H9 (cell line): ENCODE data around the gene FYN. TPM values are rescaled to one million over a fixed set of nuclear protein-coding genes. Genes with fewer than 3 reads are reported as not detected.

Source experiments
- DNase-seq: peaks from one replicate; pipeline ENCODE4 v3.0.0-alpha.2; 2017
- H2AFZ ChIP-seq: one replicate; pipeline ENCODE4 v1.6.1; 2013; ENCODE audit warnings: mild to moderate bottlenecking, low read length, control low read depth, moderate library complexity
- H2AK5ac ChIP-seq: 2 replicates; pipeline ENCODE4 v1.6.1; 2013; ENCODE audit warnings: low read length, control low read depth, mixed read lengths; ENCODE audit not compliant: insufficient read length
- H2BK120ac ChIP-seq: one replicate; pipeline ENCODE4 v1.6.1; 2013; ENCODE audit warnings: low read depth, mild to moderate bottlenecking, low read length, control low read depth, inconsistent platforms; ENCODE audit not compliant: poor library complexity, severe bottlenecking
- H2BK12ac ChIP-seq: 2 replicates; pipeline ENCODE4 v1.6.1; 2013; ENCODE audit warnings: low read length, control low read depth, mixed read lengths, low read depth; ENCODE audit not compliant: insufficient read length
- H2BK15ac ChIP-seq: 2 replicates; pipeline ENCODE4 v1.6.1; 2013; ENCODE audit warnings: low read depth, low read length, control low read depth
- H2BK20ac ChIP-seq: one replicate; pipeline ENCODE4 v1.6.1; 2013; ENCODE audit warnings: low read depth, mild to moderate bottlenecking, low read length, control low read depth, inconsistent platforms; ENCODE audit not compliant: poor library complexity, severe bottlenecking
- H2BK5ac ChIP-seq: 2 replicates; pipeline ENCODE4 v1.6.1; 2013; ENCODE audit warnings: low read length, control low read depth, mixed read lengths; ENCODE audit not compliant: insufficient read length
- H3K14ac ChIP-seq: 2 replicates; pipeline ENCODE4 v1.6.1; 2013; ENCODE audit warnings: low read length, control low read depth; ENCODE audit not compliant: insufficient read depth
- H3K18ac ChIP-seq: 2 replicates; pipeline ENCODE4 v1.6.1; 2013; ENCODE audit warnings: low read depth, mild to moderate bottlenecking, mixed read lengths, low read length, control low read depth; ENCODE audit not compliant: insufficient read length
- H3K23ac ChIP-seq: 2 replicates; pipeline ENCODE4 v1.6.1; 2013; ENCODE audit warnings: low read length, control low read depth, mixed read lengths, low read depth; ENCODE audit not compliant: insufficient read length
- H3K23me2 ChIP-seq: 2 replicates; pipeline ENCODE4 v1.6.1; 2013; ENCODE audit warnings: low read depth, mild to moderate bottlenecking, mixed read lengths, low read length, control low read depth; ENCODE audit not compliant: insufficient read length, poor library complexity, severe bottlenecking
- H3K27ac ChIP-seq: 2 replicates; pipeline ENCODE4 v1.5.1; 2013; ENCODE audit warnings: low read length, control low read depth, mixed read lengths, low read depth; ENCODE audit not compliant: insufficient read length
- H3K27me3 ChIP-seq: 2 replicates; pipeline ENCODE4 v1.6.1; 2013; ENCODE audit warnings: low read length, control low read depth, inconsistent platforms; ENCODE audit not compliant: insufficient read depth
- H3K4ac ChIP-seq: 2 replicates; pipeline ENCODE4 v1.6.1; 2013; ENCODE audit warnings: low read depth, mild to moderate bottlenecking, control low read depth, inconsistent platforms, low read length, moderate library complexity
- H3K4me1 ChIP-seq: 2 replicates; pipeline ENCODE4 v1.6.1; 2013; ENCODE audit warnings: low read length, control low read depth, inconsistent platforms; ENCODE audit not compliant: insufficient read depth
- H3K4me2 ChIP-seq: 2 replicates; pipeline ENCODE4 v1.6.1; 2013; ENCODE audit warnings: low read length, control low read depth, mixed read lengths; ENCODE audit not compliant: insufficient read length, insufficient read depth
- H3K56ac ChIP-seq: 2 replicates; pipeline ENCODE4 v1.6.1; 2013; ENCODE audit warnings: low read depth, mild to moderate bottlenecking, mixed read lengths, low read length, control low read depth; ENCODE audit not compliant: insufficient read length
- H3K79me1 ChIP-seq: 2 replicates; pipeline ENCODE4 v1.6.1; 2013; ENCODE audit warnings: low read depth, mild to moderate bottlenecking, moderate library complexity, low read length, control low read depth, inconsistent platforms; ENCODE audit not compliant: insufficient read depth, poor library complexity, severe bottlenecking
- H3K79me2 ChIP-seq: 2 replicates; pipeline ENCODE4 v1.6.1; 2013; ENCODE audit warnings: low read length, control low read depth, inconsistent platforms; ENCODE audit not compliant: insufficient read depth
- H3K9ac ChIP-seq: 2 replicates; pipeline ENCODE4 v1.6.1; 2013; ENCODE audit warnings: low read length, control low read depth, mixed read lengths; ENCODE audit not compliant: insufficient read length; ENCODE audit errors: extremely low read depth
- H3K9me3 ChIP-seq: one replicate; pipeline ENCODE4 v1.6.1; 2013; ENCODE audit warnings: low read depth, low read length, inconsistent platforms; ENCODE audit not compliant: control insufficient read depth
- H3T11ph ChIP-seq: one replicate; pipeline ENCODE4 v1.6.1; 2013; ENCODE audit warnings: mild to moderate bottlenecking, low read length, control low read depth, inconsistent platforms
- H4K20me1 ChIP-seq: one replicate; pipeline ENCODE4 v1.6.1; 2013; ENCODE audit not compliant: control insufficient read depth, insufficient read length, insufficient read depth
- H4K5ac ChIP-seq: 2 replicates; pipeline ENCODE4 v1.6.1; 2013; ENCODE audit warnings: low read depth, mild to moderate bottlenecking, mixed read lengths, low read length, control low read depth; ENCODE audit not compliant: insufficient read length
- H4K8ac ChIP-seq: replicated peaks from 2 replicates; pipeline ENCODE4 v1.6.1; 2013; ENCODE audit warnings: low read length, control low read depth, mixed read lengths, low read depth; ENCODE audit not compliant: insufficient read length
- H4K91ac ChIP-seq: 2 replicates; pipeline ENCODE4 v1.6.1; 2013; ENCODE audit warnings: low read depth, mild to moderate bottlenecking, moderate library complexity, mixed read lengths, low read length, control low read depth; ENCODE audit not compliant: insufficient read length
- H3K27ac Mint-ChIP-seq, 3 experiments: 2 replicates in 2 of 3; 3 replicates in 1 of 3; pipeline ENCODE4 v1.8.0; 2020 to 2021; ENCODE audit warnings: mixed read lengths in 3 of 3, mild to moderate bottlenecking in 1 of 3, moderate library complexity in 1 of 3
- H3K27me3 Mint-ChIP-seq: 2 replicates; pipeline ENCODE4 v1.8.0; 2021; ENCODE audit warnings: low read depth, mild to moderate bottlenecking, moderate library complexity, mixed read lengths
- H3K36me3 Mint-ChIP-seq, 3 experiments: 2 replicates in 2 of 3; 3 replicates in 1 of 3; pipeline ENCODE4 v1.8.0; 2020 to 2021; ENCODE audit warnings: low read depth in 3 of 3, mixed read lengths in 3 of 3; ENCODE audit not compliant: insufficient read depth in 1 of 3
- H3K4me1 Mint-ChIP-seq, 2 experiments: 2 replicates each; pipeline ENCODE4 v1.8.0; 2020; ENCODE audit warnings: mixed read lengths in 2 of 2
- H3K4me3 Mint-ChIP-seq, 2 experiments: 2 replicates in 1 of 2; 3 replicates in 1 of 2; pipeline ENCODE4 v1.8.0; 2020 to 2021; ENCODE audit warnings: mild to moderate bottlenecking in 2 of 2, mixed read lengths in 2 of 2, moderate library complexity in 1 of 2
- H3K9me3 Mint-ChIP-seq, 2 experiments: 2 replicates in 1 of 2; 3 replicates in 1 of 2; pipeline ENCODE4 v1.8.0; 2020; ENCODE audit warnings: mild to moderate bottlenecking in 2 of 2, mixed read lengths in 2 of 2, moderate library complexity in 1 of 2
- WGBS: extraction: QIAGEN DNeasy Blood & Tissue Kit; methylation state at CpG from one replicate; pipeline ENCODE4 v1.1.7; 2013; ENCODE audit warnings: missing lambda C conversion rate, low lambda C conversion rate, mixed read lengths; ENCODE audit not compliant: insufficient read length; ENCODE audit errors: extremely low coverage; 5-methylcytosine and 5-hydroxymethylcytosine counted together
- total RNA-seq: library from RNA; stranded (reverse); gene quantifications from 2 replicates; pipeline ENCODE4 v1.2.1, GENCODE V29; 2021
- TF ChIP-seq, protein P1 (sequence below): fragments of 200-600 bp; sonication (generic); conservative IDR thresholded peaks from 3 replicates; pipeline ENCODE4 v1.8.0; 2021; ENCODE audit warnings: antibody characterized with exemption, mild to moderate bottlenecking

Gene FYN
- total RNA-seq, 1 experiment from 2014 or later, result 64.8 TPM

DNA sequence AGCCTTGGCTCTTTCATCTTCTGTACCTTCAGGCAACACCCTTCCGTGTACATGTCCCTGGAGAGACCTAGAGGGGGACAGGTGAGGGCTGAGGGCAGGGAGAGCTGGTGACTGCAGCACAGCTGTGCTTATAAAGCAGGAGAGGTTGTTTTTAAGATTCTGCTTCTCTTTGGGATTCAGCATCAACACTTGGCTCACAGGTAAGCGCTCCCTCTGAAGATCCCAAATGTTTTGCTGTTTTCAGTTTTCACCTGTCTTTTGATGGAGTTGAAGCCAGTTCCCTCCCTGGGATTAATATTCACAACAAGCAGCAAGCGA, 248.2 kb downstream of the FYN start:
- no peaks in the 10 kb centered on the region for H3K9me3 Mint-ChIP-seq
- no peaks in the 10 kb centered on the region for H3K9me3 ChIP-seq
- no peaks in the 10 kb centered on the region for H3K4me1 ChIP-seq
- no peak overlapping the region for H2BK12ac ChIP-seq
- TF ChIP-seq, protein P1, sequence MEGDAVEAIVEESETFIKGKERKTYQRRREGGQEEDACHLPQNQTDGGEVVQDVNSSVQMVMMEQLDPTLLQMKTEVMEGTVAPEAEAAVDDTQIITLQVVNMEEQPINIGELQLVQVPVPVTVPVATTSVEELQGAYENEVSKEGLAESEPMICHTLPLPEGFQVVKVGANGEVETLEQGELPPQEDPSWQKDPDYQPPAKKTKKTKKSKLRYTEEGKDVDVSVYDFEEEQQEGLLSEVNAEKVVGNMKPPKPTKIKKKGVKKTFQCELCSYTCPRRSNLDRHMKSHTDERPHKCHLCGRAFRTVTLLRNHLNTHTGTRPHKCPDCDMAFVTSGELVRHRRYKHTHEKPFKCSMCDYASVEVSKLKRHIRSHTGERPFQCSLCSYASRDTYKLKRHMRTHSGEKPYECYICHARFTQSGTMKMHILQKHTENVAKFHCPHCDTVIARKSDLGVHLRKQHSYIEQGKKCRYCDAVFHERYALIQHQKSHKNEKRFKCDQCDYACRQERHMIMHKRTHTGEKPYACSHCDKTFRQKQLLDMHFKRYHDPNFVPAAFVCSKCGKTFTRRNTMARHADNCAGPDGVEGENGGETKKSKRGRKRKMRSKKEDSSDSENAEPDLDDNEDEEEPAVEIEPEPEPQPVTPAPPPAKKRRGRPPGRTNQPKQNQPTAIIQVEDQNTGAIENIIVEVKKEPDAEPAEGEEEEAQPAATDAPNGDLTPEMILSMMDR, result no peak
- H3K27ac ChIP-seq, result no peak overlapping the region
- H3K36me3 Mint-ChIP-seq, result no peaks in the 10 kb centered on the region
- no peak overlapping the region for H3K4me3 Mint-ChIP-seq
- no peak overlapping the region for H3K27ac Mint-ChIP-seq
- H3K79me1 ChIP-seq, result no peaks in the 10 kb centered on the region
- no peak overlapping the region for H3K4me2 ChIP-seq
- no peak overlapping the region for H3K4ac ChIP-seq
- H3K18ac ChIP-seq, result no peak overlapping the region
- H2AFZ ChIP-seq, result no peak overlapping the region
- no CpG with 5 or more reads among the region's 3 CpGs for WGBS
- no peak overlapping the region for H2BK5ac ChIP-seq
- H3K27me3 ChIP-seq, result no peaks in the 10 kb centered on the region
- H3K56ac ChIP-seq, result no peak overlapping the region
- peaks cover 9 to 21% of the 10 kb centered on the region in 2 experiments for H3K4me1 Mint-ChIP-seq
- no peaks in the 10 kb centered on the region for H4K20me1 ChIP-seq
- H3K79me2 ChIP-seq, result no peaks in the 10 kb centered on the region
- no peak overlapping the region for H3K9ac ChIP-seq
- no peak overlapping the region for H4K91ac ChIP-seq
- H3K27me3 Mint-ChIP-seq, result peaks cover 6% of the 10 kb centered on the region
- no peak overlapping the region for H3K23ac ChIP-seq
- H2BK15ac ChIP-seq, result no peak overlapping the region
- DNase-seq, result no peak
- H3T11ph ChIP-seq, result no peak overlapping the region
- H3K23me2 ChIP-seq, result no peaks in the 10 kb centered on the region
- H2AK5ac ChIP-seq, result no peak overlapping the region
- H4K8ac ChIP-seq, result no peak overlapping the region
- no peak overlapping the region for H3K14ac ChIP-seq
- no peak overlapping the region for H2BK120ac ChIP-seq
- no peak overlapping the region for H2BK20ac ChIP-seq
- no peak overlapping the region for H4K5ac ChIP-seq
